ENCODE measurements around the gene KCNQ2.

- no peak for TF ChIP-seq CTCF (IDR thresholded peaks at IDR 0.05; ENCODE audit: low read depth, low read length, poor library complexity, severe bottlenecking)
- no peak for TF ChIP-seq EZH2phosphoT487 (IDR thresholded peaks at IDR 0.05; ENCODE audit: borderline replicate concordance, low read length)
These were observed 24.4 kb downstream of the KCNQ2 start for GRCh38 chr20:63448031-63448430.
